ENCODE measurements around the gene TAAR6.
"Not testable (repeated sequence)": the region's sequence is repeated elsewhere in the genome, so short reads cannot be mapped to it uniquely, and the experiment has no call there.

The TAAR6 gene

DNA sequence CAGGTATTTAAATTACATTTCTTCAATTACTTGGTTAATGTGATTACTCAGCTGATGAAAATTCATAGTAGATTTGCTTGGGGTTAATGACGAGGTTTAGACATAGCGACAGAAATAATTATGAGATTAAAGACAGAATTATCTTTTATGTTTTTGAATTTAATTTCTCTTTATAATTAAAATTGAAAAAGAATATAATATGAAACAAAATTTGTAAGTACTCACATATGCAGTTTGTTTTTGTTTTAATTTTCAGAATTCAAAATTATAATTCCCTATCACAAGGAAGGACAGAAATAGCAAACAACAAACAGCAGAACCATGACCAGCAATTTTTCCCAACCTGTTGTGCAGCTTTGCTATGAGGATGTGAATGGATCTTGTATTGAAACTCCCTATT is 17.8 kb upstream of the TAAR6 start, which contains the start of gene TAAR8:
Gene TAAR8, plus strand, starts transcription at position 301 of the 400 bp plus-strand sequence. Its CDS starts 21 bp downstream, at position 322.
- DNase-seq (ENCODE audit: low read depth in 2 of 2): no peak
- no peak within 1 kb of the TSS for H3K4me3 ChIP-seq (replicated peaks in 1 of 2; ENCODE audit: low read depth in 2 of 2, low read length in 2 of 2)
- TF ChIP-seq, protein P1, sequence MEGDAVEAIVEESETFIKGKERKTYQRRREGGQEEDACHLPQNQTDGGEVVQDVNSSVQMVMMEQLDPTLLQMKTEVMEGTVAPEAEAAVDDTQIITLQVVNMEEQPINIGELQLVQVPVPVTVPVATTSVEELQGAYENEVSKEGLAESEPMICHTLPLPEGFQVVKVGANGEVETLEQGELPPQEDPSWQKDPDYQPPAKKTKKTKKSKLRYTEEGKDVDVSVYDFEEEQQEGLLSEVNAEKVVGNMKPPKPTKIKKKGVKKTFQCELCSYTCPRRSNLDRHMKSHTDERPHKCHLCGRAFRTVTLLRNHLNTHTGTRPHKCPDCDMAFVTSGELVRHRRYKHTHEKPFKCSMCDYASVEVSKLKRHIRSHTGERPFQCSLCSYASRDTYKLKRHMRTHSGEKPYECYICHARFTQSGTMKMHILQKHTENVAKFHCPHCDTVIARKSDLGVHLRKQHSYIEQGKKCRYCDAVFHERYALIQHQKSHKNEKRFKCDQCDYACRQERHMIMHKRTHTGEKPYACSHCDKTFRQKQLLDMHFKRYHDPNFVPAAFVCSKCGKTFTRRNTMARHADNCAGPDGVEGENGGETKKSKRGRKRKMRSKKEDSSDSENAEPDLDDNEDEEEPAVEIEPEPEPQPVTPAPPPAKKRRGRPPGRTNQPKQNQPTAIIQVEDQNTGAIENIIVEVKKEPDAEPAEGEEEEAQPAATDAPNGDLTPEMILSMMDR (IDR thresholded peaks at IDR 0.05; ENCODE audit: low read depth, low read length): no peak

DNA sequence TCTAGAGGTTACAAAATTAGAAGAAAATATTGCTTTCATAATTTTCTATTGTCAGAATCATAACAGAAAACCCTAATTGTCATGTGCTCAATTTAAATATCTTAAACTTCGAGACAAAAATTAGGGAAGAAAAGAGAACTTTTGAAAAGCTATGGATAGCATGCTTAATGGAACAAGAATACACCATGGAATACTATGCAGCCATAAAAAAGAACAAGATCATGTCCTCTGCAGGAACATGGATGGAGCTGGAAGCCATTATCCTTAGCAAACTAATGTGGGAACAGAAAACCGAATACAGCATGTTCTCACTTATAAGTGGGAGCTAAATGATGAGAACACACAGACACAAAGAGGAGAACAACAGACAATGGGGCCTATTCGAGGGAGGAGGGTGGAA is 10.0 kb upstream of the TAAR6 start:
- H3K4me3 ChIP-seq (replicated peaks in 1 of 2; ENCODE audit: low read depth in 2 of 2, low read length in 2 of 2); DNase-seq (ENCODE audit: low read depth in 2 of 2): not testable (repeated sequence)

DNA sequence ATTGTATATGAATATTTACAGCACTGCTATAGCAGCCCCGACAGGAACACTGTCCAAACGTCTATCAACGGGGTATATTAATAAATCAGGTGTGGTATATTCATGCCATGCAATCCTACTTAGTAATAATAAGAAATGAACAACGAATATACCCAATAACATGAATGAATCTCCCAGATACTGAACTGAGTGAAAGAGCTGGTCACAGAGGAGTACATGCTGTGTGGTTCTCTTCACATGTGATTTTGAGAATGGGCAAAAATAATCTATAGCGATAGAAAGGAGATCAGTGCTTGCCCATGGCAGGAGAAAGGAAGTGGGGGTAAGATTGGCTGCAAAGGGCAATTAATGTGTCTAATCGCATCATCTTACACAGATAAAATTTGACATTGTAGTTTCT is 3.7 kb upstream of the TAAR6 start:
- TF ChIP-seq, protein P1 (IDR thresholded peaks at IDR 0.05; ENCODE audit: low read depth, low read length): no peak
- H3K4me3 ChIP-seq (replicated peaks in 1 of 2; ENCODE audit: low read depth in 2 of 2, low read length in 2 of 2): no peak overlapping the region
- no peak for DNase-seq (ENCODE audit: low read depth in 2 of 2)

DNA sequence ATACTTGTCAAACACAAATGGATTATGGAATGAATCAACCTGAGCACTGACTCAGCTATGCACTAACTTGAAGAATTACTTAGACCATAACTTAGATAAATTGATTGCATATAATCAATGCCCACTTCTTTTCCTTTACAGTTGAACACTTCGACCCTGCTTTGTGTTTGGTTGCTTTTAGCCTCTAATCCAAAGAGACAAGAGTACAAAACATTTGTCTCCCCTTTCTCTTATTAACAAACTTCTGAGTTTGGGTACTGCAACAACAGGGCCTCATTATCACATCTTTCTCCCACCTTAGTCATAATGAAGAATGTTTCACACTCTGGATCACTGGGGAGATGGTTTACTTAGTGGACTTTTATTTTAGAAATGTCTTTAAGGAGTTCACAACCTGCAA is 2.6 kb upstream of the TAAR6 start:
- no peak for DNase-seq (ENCODE audit: low read depth in 2 of 2)
- TF ChIP-seq, protein P1 (IDR thresholded peaks at IDR 0.05; ENCODE audit: low read depth, low read length): no peak
- no peak overlapping the region for H3K4me3 ChIP-seq (replicated peaks in 1 of 2; ENCODE audit: low read depth in 2 of 2, low read length in 2 of 2)

DNA sequence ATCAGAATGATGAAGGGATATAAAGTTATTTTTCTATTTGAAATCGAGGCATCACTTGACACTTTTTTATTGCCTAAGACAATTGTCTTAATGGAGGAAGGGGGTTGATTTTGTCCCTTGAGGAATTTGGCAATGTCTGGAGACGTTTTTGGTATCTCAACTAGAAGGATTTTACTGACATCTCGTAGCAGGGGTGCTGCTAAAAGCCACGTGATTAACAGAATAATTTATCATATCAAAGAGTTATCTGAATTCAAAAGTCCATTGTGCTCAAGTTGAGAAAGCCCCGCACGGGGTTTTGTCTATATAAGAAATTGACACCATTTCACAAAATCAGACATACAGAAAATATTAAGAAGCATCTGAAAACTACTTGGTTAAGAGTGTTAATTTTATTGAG is 1.5 kb upstream of the TAAR6 start:
- TF ChIP-seq, protein P1 (IDR thresholded peaks at IDR 0.05; ENCODE audit: low read depth, low read length): no peak
- H3K4me3 ChIP-seq (replicated peaks in 1 of 2; ENCODE audit: low read depth in 2 of 2, low read length in 2 of 2): no peak overlapping the region
- DNase-seq (ENCODE audit: low read depth in 2 of 2): no peak

DNA sequence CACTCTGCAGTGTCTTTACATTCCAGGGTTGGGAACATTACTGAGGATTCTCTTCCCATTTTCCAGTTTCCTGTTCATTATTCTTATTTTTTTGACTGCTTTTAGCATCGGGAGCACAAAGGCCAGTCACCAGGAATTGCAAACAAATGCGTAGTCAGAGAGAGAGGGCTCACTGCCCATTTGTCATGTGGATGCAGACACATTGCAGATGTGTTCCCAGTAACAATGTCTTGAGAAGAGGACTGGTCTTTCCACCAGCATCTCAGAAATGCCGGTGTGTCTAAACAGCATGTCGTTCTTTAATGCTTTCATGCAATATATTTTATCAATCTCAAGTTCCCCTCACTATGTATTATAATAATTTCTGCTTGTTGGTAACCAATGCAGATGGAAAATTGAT is 952 bp upstream of the TAAR6 start:
- no peak for DNase-seq (ENCODE audit: low read depth in 2 of 2)
- no peak overlapping the region for H3K4me3 ChIP-seq (replicated peaks in 1 of 2; ENCODE audit: low read depth in 2 of 2, low read length in 2 of 2)
- TF ChIP-seq, protein P1 (IDR thresholded peaks at IDR 0.05; ENCODE audit: low read depth, low read length): no peak

DNA sequence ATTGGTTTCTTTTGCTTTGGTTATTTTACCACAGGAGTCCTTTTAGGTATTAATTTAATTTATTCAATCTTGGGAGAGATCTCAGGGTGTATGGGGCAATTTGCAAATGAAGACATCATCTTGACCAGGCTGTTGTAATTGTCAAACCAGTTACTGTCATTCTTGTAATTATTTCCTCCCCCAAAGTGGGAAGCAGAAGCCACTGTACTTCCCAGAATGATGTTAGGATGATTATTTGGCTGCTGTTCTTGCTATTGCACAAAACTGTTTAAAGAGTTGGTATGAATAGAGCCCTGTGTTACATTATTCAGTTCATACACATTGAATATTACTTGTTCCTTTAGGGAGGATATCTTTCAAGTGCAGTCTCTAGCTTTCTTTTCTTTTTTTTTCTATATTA is 1.7 kb downstream of the TAAR6 start:
- TF ChIP-seq, protein P1 (IDR thresholded peaks at IDR 0.05; ENCODE audit: low read depth, low read length): no peak
- DNase-seq (ENCODE audit: low read depth in 2 of 2): no peak
- no peak overlapping the region for H3K4me3 ChIP-seq (replicated peaks in 1 of 2; ENCODE audit: low read depth in 2 of 2, low read length in 2 of 2)

Measured in cardiac fibroblast (primary cell).